ENCODE results near the gene STXBP5L.
"Not testable (repeated sequence)": the region's sequence is repeated elsewhere in the genome, so short reads cannot be mapped to it uniquely, and the experiment has no call there.

STXBP5L gene

GRCh38 chr3:121330118-121330517, 422.1 kb downstream of the STXBP5L start:
- H3K4me1 ChIP-seq (ENCODE audit: low read length) = no peaks in the 10 kb centered on the region
- no peak overlapping the region for H3K9ac ChIP-seq (ENCODE audit: low read length)
- no peak overlapping the region for H2AFZ ChIP-seq (ENCODE audit: low read length)
- no peak for TF ChIP-seq EZH2phosphoT487 (IDR thresholded peaks at IDR 0.05; ENCODE audit: low read length)
- no peak for TF ChIP-seq EZH2 (optimal IDR thresholded peaks at IDR 0.05; ENCODE audit: low read depth, low read length)
- TF ChIP-seq CTCF (IDR thresholded peaks at IDR 0.05; ENCODE audit: low read length) = no peak
- no peaks in the 10 kb centered on the region for H3K9me2 ChIP-seq (replicated peaks; ENCODE audit: insufficient read depth, low read length)
- H3K27ac ChIP-seq (ENCODE audit: low read length) = no peak overlapping the region
- DNase-seq = no peak
- no peaks in the 10 kb centered on the region for H3K27me3 ChIP-seq (replicated peaks; ENCODE audit: insufficient read depth, low read length)
- no peaks in the 10 kb centered on the region for H4K20me1 ChIP-seq (ENCODE audit: insufficient read depth, low read length)
- H3K9me3 ChIP-seq (replicated peaks; ENCODE audit: insufficient read depth, low read length) = no peaks in the 10 kb centered on the region
- H3K4me3 ChIP-seq (ENCODE audit: low read length) = no peak overlapping the region
- no peaks in the 10 kb centered on the region for H3K79me2 ChIP-seq (ENCODE audit: low read length)
- no peaks in the 10 kb centered on the region for H3K36me3 ChIP-seq (replicated peaks; ENCODE audit: insufficient read depth, low read length)
- no peak overlapping the region for H3K4me2 ChIP-seq (ENCODE audit: low read depth, low read length)
- no peaks in the 10 kb centered on the region for H3F3A ChIP-seq (ENCODE audit: insufficient read depth, low read length)

GRCh38 chr3:121330634-121331033, 422.6 kb downstream of the STXBP5L start:
- Histone ChIP-seq H3K4me1 (ENCODE audit: low read length) (no peaks in the 10 kb centered on the region), H3K27me3 (replicated peaks; ENCODE audit: insufficient read depth, low read length) (no peaks in the 10 kb centered on the region), H3K4me2 (ENCODE audit: low read depth, low read length) (no peak overlapping the region), H3K27ac (ENCODE audit: low read length) (no peak overlapping the region), H2AFZ (ENCODE audit: low read length) (no peak overlapping the region), H3K9me3 (replicated peaks; ENCODE audit: insufficient read depth, low read length) (no peaks in the 10 kb centered on the region), H3K36me3 (replicated peaks; ENCODE audit: insufficient read depth, low read length) (no peaks in the 10 kb centered on the region), H3K79me2 (ENCODE audit: low read length) (no peaks in the 10 kb centered on the region), H4K20me1 (ENCODE audit: insufficient read depth, low read length) (no peaks in the 10 kb centered on the region), H3K9ac (ENCODE audit: low read length) (no peak overlapping the region), H3K9me2 (replicated peaks; ENCODE audit: insufficient read depth, low read length) (no peaks in the 10 kb centered on the region), H3K4me3 (ENCODE audit: low read length) (no peak overlapping the region), H3F3A (ENCODE audit: insufficient read depth, low read length) (no peaks in the 10 kb centered on the region)
- no peak for TF ChIP-seq CTCF (IDR thresholded peaks at IDR 0.05; ENCODE audit: low read length)
- no peak for TF ChIP-seq EZH2 (optimal IDR thresholded peaks at IDR 0.05; ENCODE audit: low read depth, low read length)
- no peak for TF ChIP-seq EZH2phosphoT487 (IDR thresholded peaks at IDR 0.05; ENCODE audit: low read length)
- no peak for DNase-seq

GRCh38 chr3:121355960-121356359, 448.0 kb downstream of the STXBP5L start:
- not testable (repeated sequence) for H3F3A ChIP-seq (ENCODE audit: insufficient read depth, low read length); DNase-seq; H3K9ac ChIP-seq (ENCODE audit: low read length); H4K20me1 ChIP-seq (ENCODE audit: insufficient read depth, low read length); H3K79me2 ChIP-seq (ENCODE audit: low read length); H3K27ac ChIP-seq (ENCODE audit: low read length); H3K9me3 ChIP-seq (replicated peaks; ENCODE audit: insufficient read depth, low read length); H3K4me2 ChIP-seq (ENCODE audit: low read depth, low read length); H3K4me3 ChIP-seq (ENCODE audit: low read length); H3K27me3 ChIP-seq (replicated peaks; ENCODE audit: insufficient read depth, low read length); H3K4me1 ChIP-seq (ENCODE audit: low read length); H3K36me3 ChIP-seq (replicated peaks; ENCODE audit: insufficient read depth, low read length); H3K9me2 ChIP-seq (replicated peaks; ENCODE audit: insufficient read depth, low read length); H2AFZ ChIP-seq (ENCODE audit: low read length)

- Histone ChIP-seq H3K4me3 (ENCODE audit: low read length) (no peak overlapping the region), H3K36me3 (replicated peaks; ENCODE audit: insufficient read depth, low read length) (no peaks in the 10 kb centered on the region), H3K27ac (ENCODE audit: low read length) (no peak overlapping the region), H3F3A (ENCODE audit: insufficient read depth, low read length) (no peaks in the 10 kb centered on the region), H4K20me1 (ENCODE audit: insufficient read depth, low read length) (no peaks in the 10 kb centered on the region), H2AFZ (ENCODE audit: low read length) (no peak overlapping the region), H3K9me3 (replicated peaks; ENCODE audit: insufficient read depth, low read length) (no peaks in the 10 kb centered on the region), H3K9me2 (replicated peaks; ENCODE audit: insufficient read depth, low read length) (no peaks in the 10 kb centered on the region), H3K79me2 (ENCODE audit: low read length) (no peaks in the 10 kb centered on the region), H3K27me3 (replicated peaks; ENCODE audit: insufficient read depth, low read length) (no peaks in the 10 kb centered on the region), H3K4me1 (ENCODE audit: low read length) (no peaks in the 10 kb centered on the region), H3K4me2 (ENCODE audit: low read depth, low read length) (no peak overlapping the region), H3K9ac (ENCODE audit: low read length) (no peak overlapping the region)
- TF ChIP-seq EZH2 (optimal IDR thresholded peaks at IDR 0.05; ENCODE audit: low read depth, low read length) (no peak), CTCF (IDR thresholded peaks at IDR 0.05; ENCODE audit: low read length) (no peak), EZH2phosphoT487 (IDR thresholded peaks at IDR 0.05; ENCODE audit: low read length) (no peak)
- peak; percentile 8 for DNase-seq
Observed at GRCh38 chr3:121362035-121362734, 454.2 kb downstream of the STXBP5L start.

- not testable (repeated sequence) for H3K27me3 ChIP-seq (replicated peaks; ENCODE audit: insufficient read depth, low read length); H3K27ac ChIP-seq (ENCODE audit: low read length); H3K4me2 ChIP-seq (ENCODE audit: low read depth, low read length); H3K79me2 ChIP-seq (ENCODE audit: low read length); H3K4me1 ChIP-seq (ENCODE audit: low read length); H3K9me2 ChIP-seq (replicated peaks; ENCODE audit: insufficient read depth, low read length); H2AFZ ChIP-seq (ENCODE audit: low read length); H3F3A ChIP-seq (ENCODE audit: insufficient read depth, low read length); H3K4me3 ChIP-seq (ENCODE audit: low read length); H3K9ac ChIP-seq (ENCODE audit: low read length); H3K9me3 ChIP-seq (replicated peaks; ENCODE audit: insufficient read depth, low read length); H4K20me1 ChIP-seq (ENCODE audit: insufficient read depth, low read length); DNase-seq; H3K36me3 ChIP-seq (replicated peaks; ENCODE audit: insufficient read depth, low read length)
Observed at GRCh38 chr3:121388308-121388707, 480.3 kb downstream of the STXBP5L start.

Data from MM.1S (cell line).